Activated T-cell treated with anti-CD3 and anti-CD28 coated beads, Interleukin-2, amount 50 U/mL, for 48 hours (primary cell): ENCODE results near the gene VSTM4.
A peak's percentile ranks its signal among the peaks of the same experiment; 100 is the strongest.

Experiments
- DNase-seq, 2 experiments: peaks; one replicate each; pipeline ENCODE4 v3.0.0-alpha.2; 2020

Gene VSTM4, protein sequence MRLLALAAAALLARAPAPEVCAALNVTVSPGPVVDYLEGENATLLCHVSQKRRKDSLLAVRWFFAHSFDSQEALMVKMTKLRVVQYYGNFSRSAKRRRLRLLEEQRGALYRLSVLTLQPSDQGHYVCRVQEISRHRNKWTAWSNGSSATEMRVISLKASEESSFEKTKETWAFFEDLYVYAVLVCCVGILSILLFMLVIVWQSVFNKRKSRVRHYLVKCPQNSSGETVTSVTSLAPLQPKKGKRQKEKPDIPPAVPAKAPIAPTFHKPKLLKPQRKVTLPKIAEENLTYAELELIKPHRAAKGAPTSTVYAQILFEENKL

DNA sequence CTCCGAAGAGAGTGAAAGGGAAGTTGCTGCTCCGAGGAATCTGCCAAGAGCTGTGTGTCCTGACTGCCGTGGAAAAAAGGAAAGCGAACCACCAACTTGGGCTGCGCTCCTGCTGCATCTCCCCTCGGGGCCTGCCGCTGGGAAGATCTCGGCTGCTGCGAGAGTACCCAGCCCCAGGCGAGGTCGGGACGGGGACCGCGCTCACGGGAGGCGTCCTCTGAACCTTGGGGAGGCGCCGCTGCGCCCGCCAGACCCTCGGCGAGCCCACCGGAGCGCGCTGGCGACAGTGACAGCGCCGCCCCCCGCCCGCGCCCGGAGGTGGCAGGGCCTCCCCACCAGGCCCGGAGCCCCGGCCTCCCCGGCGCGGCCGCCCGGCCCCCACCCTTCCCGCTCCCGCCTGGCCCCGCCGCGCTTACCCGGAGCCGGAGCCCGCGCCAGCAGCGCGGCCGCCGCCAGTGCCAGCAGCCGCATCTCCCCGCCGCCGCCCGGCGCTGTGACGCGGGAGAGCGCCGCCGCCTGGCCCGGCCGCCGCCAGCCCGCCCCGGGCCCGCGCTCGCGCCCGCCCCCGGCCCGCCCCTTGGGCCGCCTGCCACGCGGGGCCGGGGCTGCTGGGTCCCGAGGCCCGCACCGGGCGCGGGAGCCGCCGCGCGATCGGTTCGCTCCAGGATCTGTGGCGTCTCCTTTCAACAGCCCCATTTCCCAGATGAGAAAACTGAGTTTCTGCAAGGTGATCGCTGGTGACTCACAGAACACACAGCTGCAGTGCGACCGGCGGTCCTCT is at the start of gene VSTM4:
TSS of gene VSTM4 (minus strand) at position 508 of the 781 bp plus-strand sequence. CDS start at position 471, 37 bp downstream.
- peak in 1 of 2 experiments; percentile 24 for DNase-seq

DNA sequence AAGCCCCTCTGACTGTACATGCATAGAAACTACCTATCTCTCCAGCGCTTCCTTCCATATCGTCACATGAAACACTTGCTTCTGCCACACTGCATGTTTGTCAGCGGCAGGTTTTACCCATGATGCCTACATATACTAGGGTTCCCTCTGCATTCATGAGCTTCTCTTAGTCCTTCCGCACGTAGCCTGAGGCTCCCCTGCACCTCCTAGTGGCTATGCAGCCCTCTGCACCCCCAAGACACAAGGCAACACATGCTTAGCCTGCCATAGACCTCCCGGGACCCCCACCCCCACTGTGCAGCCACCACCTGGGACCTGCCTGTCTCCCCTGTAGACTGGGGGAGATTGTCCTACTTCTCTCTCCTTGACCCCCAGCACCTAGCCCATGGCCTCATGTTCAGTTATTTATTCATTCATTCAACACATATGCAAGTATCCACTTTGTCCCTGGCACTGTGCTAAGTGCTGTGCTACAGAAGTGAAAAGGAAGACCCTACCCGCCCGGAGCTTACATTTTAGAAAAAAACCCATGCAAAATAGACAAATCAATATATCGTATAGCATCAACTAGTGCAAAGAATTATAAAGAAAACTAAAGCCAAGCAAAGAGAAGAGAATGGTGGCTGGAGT is 49.4 kb upstream of the VSTM4 start:
- peak; percentile 66 to 72 for DNase-seq

DNA sequence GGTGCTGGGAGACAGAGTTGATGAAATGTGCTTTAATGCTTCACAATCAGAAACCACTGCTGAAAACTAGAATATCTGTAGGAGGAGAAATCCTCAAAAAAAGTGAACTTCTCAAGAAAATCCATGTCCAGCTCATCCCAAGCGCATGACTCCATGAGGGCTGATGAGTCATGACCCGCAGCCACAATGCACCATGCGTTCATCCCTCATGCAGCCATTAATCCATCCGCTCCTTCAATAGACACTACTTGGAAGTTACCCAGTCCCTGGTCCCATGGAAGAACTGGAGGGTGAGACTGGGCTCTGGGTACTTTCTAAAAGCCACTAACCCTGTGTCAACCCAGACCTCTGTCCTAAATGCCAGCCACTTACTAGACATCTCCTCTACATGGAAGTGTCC is 48.4 kb upstream of the VSTM4 start:
- DNase-seq: no peak

DNA sequence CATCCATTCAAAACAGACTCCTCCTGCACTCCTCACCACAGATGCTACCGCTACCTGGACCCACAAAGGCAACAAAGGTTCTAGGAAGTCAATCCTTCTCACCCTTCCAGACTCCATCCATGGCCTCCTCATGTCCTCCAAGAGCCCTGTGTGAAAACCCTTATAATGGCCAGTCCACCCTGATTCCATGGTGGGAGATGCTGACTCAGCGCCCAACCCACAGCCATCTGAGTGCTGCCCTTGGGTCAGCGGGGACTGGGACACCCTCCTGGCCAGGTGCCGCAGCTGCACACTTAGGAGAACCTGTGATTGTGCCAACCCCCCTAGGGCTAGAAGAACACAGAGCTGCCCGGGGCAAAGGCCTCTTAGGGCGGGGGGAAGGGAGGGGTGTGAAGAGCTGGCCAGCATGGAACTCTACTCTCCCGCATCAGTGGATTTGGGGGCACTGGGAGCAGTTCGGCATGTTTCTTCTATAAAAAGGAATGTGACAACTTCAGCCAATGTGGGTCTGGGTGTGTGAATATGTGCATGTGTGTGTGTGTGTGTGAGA is 47.5 kb upstream of the VSTM4 start:
- DNase-seq: no peak

DNA sequence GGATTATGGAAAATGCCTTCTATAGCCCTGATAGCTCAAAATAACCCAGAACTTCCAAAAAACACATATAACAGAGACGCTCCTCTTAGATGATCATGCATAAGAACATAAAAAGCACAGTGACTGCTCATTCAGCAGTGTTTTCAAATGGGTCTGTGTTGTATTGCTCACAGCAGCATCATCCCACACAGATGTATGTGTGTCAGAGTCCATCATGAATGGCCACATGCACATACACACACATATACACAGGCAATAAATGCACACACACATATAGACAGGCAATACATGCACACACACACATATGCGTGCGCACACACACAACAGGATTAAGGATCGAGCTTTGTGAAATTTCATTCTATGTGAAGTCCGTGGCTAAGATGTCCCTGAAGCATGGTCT is 46.7 kb upstream of the VSTM4 start:
- DNase-seq: no peak

DNA sequence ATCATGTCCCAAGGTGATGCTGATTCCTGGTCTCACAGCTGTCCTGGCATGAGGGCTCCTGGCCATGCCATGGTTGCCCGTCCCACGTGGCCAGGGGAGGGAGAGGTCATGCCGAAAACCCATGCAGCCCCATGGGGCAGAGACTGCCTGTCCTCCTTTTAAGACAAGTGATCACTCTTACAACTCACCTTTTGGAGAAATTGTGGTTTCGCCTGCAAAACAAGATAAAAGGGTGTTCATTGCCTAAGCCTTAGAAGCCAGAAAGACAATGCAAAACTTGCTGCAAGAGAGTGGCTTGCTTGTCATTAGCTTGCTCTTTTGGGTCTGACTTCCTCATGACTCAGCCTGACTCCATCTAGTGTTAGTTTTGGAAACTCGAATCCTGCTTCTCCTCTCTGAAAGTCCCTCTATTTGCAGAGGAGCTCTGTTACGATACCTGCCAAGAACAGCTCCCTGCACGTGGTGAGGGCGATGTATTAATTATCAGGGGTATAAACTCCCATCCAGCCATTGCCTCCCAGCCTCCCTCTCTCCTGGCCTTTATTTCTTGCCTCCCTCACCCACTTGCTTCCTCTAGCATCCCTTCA is 46.2 kb upstream of the VSTM4 start:
- no peak for DNase-seq

DNA sequence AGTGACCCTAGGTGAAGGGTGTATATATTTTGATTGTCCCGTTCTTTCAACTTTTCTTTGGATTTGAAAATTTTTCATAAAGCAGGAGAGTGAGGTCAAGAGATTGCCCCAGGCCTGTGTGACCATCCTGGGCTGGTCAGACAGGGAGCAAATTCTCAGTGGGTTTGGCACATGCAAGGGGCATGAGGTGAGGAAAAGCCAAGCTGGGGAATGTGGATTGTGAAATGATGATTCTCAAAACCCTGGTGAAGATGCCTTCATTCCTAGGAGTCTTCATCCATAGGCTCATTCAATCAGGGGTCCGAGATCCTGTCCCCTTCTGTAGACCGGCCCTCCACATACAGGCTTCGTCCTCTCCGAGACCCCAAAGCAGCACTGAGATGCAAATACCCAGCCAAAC is 45.5 kb upstream of the VSTM4 start:
- no peak for DNase-seq

DNA sequence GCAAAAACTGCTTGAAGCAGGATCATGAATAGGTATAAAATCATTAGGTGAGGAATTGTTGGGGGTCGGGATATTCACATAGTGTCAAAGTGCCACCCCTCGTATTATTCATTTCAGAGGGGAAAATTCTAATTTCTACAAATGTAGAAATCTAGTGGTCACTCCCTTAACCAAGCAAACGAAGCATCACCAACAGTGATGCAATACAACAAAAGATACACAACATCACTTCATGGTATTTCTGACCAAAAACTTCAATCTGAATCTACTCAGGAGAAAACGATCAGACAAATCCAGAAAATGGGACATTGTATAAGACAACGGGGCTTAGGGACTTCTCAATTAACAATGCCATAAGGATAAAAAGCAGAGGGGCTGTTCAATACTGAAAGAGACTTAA is 44.8 kb upstream of the VSTM4 start:
- no peak for DNase-seq

DNA sequence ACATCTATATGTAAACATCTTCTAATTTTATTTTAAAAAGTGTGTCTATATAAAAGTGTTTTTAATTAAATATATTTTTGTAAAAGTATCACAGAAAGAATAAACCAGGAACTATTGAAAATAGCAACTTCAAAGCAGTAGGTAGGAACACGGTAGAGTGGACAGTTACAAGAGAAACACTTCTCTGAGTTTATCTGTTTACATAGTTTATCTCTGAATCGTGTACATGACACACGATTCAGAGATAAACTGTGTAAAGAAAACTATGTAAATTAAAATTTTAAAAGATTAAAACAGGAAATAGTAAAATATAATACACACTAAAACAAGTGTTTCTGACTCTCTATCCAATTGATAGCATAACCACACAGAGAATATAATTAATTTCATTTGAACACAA is 43.6 kb upstream of the VSTM4 start:
- DNase-seq: no peak

DNA sequence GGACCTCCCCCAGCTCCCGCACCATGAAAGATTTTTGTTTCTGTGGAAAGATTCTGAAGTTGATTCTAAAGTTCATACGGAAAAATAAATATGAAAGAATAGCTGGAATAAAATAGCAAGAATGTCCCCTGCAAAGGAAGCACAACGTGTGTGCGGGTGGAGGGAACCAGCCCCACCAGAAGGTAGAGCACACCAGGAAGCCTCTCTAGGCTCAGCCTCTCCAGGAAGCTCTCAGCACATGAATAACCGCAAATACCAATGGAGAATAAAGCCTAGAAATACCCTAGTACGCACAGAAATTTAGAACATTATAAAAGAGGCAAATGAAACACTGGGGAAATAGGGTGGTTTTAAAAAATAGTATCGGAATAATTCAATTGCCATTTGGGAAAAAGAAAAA is 43.1 kb upstream of the VSTM4 start:
- no peak for DNase-seq

DNA sequence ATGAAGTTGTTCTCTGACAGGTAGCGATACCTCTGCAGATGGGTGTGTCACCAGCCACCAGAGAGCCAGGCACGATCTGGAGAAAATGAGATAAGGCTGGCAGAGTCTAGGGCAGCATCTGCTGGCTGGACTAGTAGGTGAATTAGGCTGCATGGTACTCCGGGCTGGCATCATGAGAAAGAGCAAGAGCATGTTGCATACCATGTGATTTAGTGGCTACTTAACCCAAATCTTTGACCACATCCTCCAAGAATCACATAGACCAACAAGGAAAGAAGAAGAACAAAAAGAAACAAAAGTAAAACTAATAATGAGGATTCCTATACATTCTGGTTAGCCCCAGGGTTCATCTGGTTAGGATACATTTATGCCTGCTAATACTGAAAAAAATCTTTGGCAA is 41.9 kb upstream of the VSTM4 start:
- no peak for DNase-seq

DNA sequence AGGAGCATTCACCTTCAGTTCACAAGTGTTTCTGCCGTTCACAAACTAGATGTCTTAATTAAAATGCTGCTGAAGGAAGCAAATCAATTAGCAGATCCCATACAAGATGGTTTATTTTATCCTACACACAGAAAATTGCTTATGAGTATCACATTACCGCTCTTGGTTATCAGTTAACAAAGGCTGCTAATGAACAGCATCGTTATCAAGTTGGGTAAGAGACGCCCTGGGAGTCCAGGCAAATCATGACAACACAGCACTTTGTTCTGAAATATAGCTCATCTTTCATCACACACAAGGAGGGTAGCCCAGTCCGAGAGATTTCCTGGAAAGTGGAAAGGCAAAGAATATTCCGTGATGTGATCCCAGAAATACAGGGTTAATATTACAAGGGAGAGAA is 39.3 kb upstream of the VSTM4 start:
- no peak for DNase-seq

DNA sequence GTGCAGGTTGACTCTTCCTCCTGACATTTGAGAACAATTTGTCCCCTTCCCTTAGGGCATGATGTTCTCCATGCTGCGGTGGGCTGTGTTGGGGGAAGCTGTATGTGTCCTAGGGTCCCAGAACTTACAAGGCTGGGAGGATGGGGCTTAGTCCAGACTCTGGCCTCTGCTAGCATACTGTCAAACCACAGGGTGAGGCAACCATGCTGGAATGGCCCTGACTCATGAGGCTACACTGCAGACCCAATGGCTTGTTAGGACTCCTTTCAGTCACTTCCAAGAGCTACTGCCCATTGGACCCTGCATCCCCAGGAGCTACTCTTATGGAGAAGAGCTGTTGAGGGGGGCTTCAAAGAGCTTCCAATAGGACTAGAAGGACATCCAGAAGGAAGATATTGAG is 38.6 kb upstream of the VSTM4 start:
- DNase-seq: no peak

DNA sequence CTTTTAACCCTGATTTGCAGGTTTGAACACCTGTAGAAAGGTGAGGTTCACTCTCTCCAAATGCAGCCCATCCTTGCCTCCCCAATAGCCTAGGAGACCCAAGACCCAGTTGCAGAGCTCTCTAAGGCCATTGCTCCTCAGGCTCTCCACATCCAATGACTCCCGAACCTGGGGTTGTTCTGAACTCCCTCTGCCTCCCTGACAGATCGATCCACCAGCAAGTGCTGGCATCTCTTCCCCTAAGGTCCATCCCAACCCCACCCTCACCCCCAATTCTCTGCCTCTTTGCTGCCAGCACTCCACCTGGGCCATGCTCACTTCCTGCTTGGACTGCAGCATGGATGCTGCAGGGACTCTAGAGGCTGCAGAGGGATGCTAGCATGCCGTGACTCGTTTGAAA is 37.8 kb upstream of the VSTM4 start:
- no peak for DNase-seq

DNA sequence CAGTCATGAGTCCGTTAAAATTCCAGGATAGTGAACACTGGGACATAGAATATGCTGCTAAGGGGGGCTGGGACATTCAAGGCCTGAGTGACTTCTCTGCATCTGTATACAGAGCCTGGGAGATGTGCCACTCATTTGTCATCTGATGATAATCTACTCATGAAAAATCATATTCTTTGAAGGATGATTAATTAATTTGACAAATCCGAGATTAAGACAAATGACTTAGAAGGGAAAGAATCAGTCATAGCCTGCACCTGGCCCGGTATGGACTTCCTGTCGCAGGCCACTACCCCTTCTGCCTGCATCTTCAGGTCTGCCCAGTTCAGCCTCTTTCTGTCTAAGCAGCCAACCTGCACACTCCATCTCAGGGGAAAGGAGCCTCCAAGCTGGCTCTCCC is 37.3 kb upstream of the VSTM4 start:
- no peak for DNase-seq

DNA sequence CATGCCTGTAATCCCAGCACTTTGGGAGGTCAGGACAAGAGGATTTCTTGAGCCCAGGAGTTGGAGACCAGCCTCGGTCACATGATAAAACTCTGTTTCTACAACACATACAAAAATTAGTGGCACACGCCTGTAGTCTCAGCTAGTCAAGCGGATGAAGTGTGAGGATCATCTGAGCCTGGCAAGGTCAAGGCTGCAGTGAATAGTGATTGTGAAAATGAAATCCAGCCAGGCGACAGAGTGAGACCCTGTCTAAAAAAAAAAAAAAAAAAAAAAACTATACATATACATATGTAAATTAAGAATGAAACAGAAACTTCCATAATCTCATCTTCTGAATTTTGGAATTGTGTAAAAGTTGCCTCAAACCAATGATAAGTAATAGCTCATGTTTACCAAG is 36.7 kb upstream of the VSTM4 start:
- DNase-seq: no peak

DNA sequence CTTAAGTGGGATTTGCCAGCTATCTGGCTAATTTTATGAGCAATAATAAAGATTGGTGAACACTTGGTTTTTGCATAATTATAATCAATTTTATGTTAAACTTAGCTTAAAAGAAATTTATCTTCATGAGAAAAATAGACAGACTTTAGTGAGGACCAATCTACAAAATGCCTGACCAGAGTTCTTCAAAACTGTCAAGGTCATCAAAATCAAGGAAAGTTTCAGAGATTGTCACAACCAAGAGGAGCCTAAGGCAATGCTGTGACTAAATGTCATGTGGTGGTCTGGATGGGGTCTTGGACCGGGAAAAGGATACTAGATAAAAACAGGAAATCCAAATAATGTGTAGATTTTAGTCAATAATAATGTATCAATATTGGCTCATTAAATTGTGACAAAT is 36.2 kb upstream of the VSTM4 start:
- DNase-seq: no peak

DNA sequence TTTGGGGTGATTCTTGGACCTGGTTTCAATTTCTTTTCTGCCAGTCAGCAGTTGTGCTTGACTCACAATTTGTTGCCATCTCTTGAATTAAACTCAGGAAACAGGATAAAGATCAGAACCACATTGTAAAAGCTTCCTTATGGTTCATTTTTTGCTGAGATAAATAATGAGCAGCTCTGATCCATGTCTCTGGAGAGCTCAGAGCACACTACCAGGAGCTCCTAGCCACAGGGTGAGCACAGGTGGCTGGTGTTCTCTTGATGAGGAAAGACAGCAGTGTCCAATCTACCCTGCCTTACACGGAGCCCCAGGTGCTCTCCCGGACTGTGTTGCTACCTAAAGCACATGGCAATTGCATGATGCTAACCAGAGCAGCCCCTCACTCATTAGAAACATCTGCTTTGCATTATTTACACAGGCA is 35.7 kb upstream of the VSTM4 start:
- DNase-seq: no peak

DNA sequence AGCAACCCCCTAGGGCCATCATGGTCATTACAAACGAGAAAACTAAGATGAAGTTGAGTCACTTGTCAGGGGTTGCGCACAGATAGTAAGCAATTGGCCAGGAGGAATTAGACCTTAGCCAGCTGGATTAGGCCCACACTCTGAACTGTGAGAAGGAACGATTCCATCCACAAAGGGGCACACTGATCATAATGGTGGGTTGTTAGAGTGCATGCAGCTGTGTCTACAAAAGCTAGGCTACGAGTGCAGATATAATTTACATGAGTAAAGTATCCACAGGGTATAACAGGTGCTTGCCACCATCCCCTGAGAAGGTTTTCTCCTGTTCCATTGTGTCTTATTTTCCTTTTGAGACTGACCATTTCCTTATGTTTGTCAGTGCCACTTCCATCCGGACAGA is 35.1 kb upstream of the VSTM4 start:
- DNase-seq: no peak

DNA sequence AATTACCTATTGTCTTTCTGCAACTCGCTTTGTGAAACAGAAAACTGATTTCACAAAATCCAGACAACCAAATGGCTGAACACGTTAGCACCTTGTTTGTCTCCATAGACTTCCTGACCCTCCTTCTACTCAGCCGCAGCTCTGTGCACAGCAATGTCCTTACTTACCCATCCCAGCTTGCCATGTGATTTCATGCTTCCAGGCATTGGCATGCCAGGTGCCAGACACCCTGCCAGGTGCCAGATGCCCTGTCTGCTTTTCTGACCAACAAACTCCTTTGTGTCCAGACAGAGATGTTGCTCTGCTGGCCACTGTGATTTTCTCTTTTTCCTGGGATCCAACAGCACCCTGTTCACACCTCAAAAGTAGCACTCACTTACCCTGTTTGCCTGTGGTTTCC is 34.6 kb upstream of the VSTM4 start:
- no peak for DNase-seq

DNA sequence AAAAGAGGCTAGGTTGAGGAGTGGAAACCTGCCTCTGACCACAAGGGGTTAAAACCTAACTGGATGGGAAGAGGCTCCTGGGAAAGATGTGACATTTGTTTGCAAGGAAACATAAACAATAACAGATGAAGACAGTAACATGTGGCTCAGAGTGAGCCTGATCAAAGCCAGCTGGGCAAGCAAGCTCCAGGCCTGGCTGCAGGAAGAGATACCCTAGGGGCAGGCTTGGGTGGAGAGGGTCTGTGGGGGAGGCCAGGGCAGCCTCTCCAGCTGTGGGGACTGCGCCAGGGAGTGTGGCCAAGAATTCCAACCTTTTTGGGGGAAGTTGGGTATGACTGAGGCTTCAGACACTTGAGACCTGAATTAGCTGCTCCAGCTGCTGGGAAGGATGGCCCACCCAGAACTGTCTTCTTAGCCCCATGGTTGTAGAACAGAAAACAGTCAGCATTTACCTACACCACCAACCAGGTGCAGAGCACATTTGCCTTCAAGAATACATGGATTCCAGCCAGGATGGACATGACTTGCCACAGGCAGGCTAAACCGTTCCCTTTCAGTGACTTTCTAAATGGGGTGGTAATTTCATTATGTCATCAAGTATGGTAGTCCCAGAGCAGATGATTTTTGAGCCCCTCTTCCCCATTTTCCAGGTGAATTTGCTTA is 28.9 kb upstream of the VSTM4 start:
- DNase-seq: no peak

DNA sequence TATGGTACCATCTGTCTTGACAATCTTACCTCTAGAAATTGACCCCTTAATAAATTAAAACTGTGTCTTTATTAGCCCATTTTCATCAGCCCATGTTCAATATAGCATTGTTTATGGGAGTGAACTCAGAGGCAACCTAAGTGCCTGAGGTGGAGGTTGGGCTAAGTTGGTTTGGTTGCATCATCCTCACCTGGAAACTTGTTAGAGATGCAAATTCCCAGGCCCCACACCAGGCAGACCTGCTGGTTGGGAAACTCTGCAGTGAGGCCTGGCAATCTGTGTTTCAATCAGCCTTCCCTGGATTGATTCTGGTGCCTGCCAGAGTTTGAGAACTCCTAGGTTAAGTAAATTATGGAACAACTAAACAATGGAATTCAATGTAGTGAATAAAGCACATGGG is 27.9 kb upstream of the VSTM4 start:
- DNase-seq: no peak
